Memory B cell (primary cell): ENCODE results near the gene CTIF.
A peak's percentile ranks its signal among the peaks of the same experiment; 100 is the strongest.
"Not testable (repeated sequence)": the region's sequence is repeated elsewhere in the genome, so short reads cannot be mapped to it uniquely, and the experiment has no call there.

Experiments
- ATAC-seq: fragments of 150-1000 bp; cut with Tn5 transposase; 2 replicates; pipeline ENCODE4 v1.10.0; 2021; ENCODE audit warnings: low read depth, mild to moderate bottlenecking, moderate library complexity
- DNase-seq, 2 donors: peaks; one replicate each; pipeline ENCODE4 v3.0.0; 2022; ENCODE audit warnings: low spot score in 2 of 2
- H3K27ac Mint-ChIP-seq: one replicate; pipeline ENCODE4 v1.8.0; 2022; ENCODE audit warnings: mild to moderate bottlenecking, moderate library complexity, mixed read lengths
- H3K27me3 Mint-ChIP-seq: one replicate; pipeline ENCODE4 v1.8.0; 2022; ENCODE audit warnings: mixed read lengths
- H3K36me3 Mint-ChIP-seq: one replicate; pipeline ENCODE4 v1.8.0; 2022; ENCODE audit warnings: mild to moderate bottlenecking, mixed read lengths
- H3K4me1 Mint-ChIP-seq: one replicate; pipeline ENCODE4 v1.8.0; 2022; ENCODE audit warnings: mixed read lengths
- H3K4me3 Mint-ChIP-seq: one replicate; pipeline ENCODE4 v1.8.0; 2022; ENCODE audit warnings: mild to moderate bottlenecking, moderate library complexity, mixed read lengths
- H3K9me3 Mint-ChIP-seq: one replicate; pipeline ENCODE4 v1.8.0; 2022; ENCODE audit warnings: mixed read lengths

CTIF gene

GRCh38 chr18:48717227-48717626 lies 178.4 kb downstream of the CTIF start:
- not testable (repeated sequence) for H3K4me3 Mint-ChIP-seq, H3K9me3 Mint-ChIP-seq, H3K27ac Mint-ChIP-seq, H3K36me3 Mint-ChIP-seq, H3K4me1 Mint-ChIP-seq, H3K27me3 Mint-ChIP-seq, ATAC-seq, DNase-seq

- Mint-ChIP-seq H3K27ac (no peak overlapping the region), H3K36me3 (peaks cover 2% of the 10 kb centered on the region), H3K4me3 (no peak overlapping the region), H3K4me1 (peaks cover 7% of the 10 kb centered on the region), H3K9me3 (no peaks in the 10 kb centered on the region), H3K27me3 (peaks cover 2% of the 10 kb centered on the region)
- DNase-seq (no peak), ATAC-seq (no peak)
These were observed 179.6 kb downstream of the CTIF start for GRCh38 chr18:48718251-48718959.

- H3K36me3 Mint-ChIP-seq = peaks cover 4% of the 10 kb centered on the region
- H3K27me3 Mint-ChIP-seq = peaks cover 2% of the 10 kb centered on the region
- ATAC-seq (no peak), DNase-seq (no peak)
- no peaks in the 10 kb centered on the region for H3K9me3 Mint-ChIP-seq
- peaks cover 8% of the 10 kb centered on the region for H3K4me1 Mint-ChIP-seq
- no peak overlapping the region for H3K4me3 Mint-ChIP-seq
- H3K27ac Mint-ChIP-seq = no peak overlapping the region
These were observed 180.6 kb downstream of the CTIF start for GRCh38 chr18:48719388-48719787.

GRCh38 chr18:48719974-48720654 lies 181.3 kb downstream of the CTIF start:
- Mint-ChIP-seq H3K9me3 (no peaks in the 10 kb centered on the region), H3K4me3 (no peak overlapping the region), H3K27ac (no peak overlapping the region), H3K4me1 (peaks cover 10% of the 10 kb centered on the region), H3K36me3 (peaks cover 5% of the 10 kb centered on the region), H3K27me3 (peaks cover 2% of the 10 kb centered on the region)
- ATAC-seq (no peak), DNase-seq (no peak)

GRCh38 chr18:48720655-48721025 lies 181.8 kb downstream of the CTIF start:
- Mint-ChIP-seq H3K27me3 (peaks cover 2% of the 10 kb centered on the region), H3K9me3 (no peaks in the 10 kb centered on the region), H3K36me3 (peaks cover 5% of the 10 kb centered on the region), H3K27ac (no peak overlapping the region), H3K4me1 (peaks cover 5% of the 10 kb centered on the region), H3K4me3 (no peak overlapping the region)
- ATAC-seq = no peak
- DNase-seq = no peak

GRCh38 chr18:48721312-48721711 lies 182.5 kb downstream of the CTIF start:
- Mint-ChIP-seq H3K36me3 (peaks cover 5% of the 10 kb centered on the region), H3K27me3 (peaks cover 2% of the 10 kb centered on the region), H3K9me3 (no peaks in the 10 kb centered on the region), H3K4me1 (peaks cover 3% of the 10 kb centered on the region), H3K27ac (no peak overlapping the region), H3K4me3 (no peak overlapping the region)
- no peak for ATAC-seq
- DNase-seq = no peak

- H3K4me1 Mint-ChIP-seq = peaks cover 3% of the 10 kb centered on the region
- H3K27ac Mint-ChIP-seq = no peak overlapping the region
- no peak overlapping the region for H3K4me3 Mint-ChIP-seq
- peaks cover 2% of the 10 kb centered on the region for H3K27me3 Mint-ChIP-seq
- no peak for DNase-seq
- H3K9me3 Mint-ChIP-seq = peaks cover 1% of the 10 kb centered on the region
- H3K36me3 Mint-ChIP-seq = peaks cover 5% of the 10 kb centered on the region
- ATAC-seq = no peak
These were observed 184.2 kb downstream of the CTIF start for GRCh38 chr18:48723016-48723415.

GRCh38 chr18:48723837-48724236 lies 185.0 kb downstream of the CTIF start:
- Mint-ChIP-seq H3K27me3 (peaks cover 2% of the 10 kb centered on the region), H3K4me3 (no peak overlapping the region), H3K27ac (no peak overlapping the region), H3K9me3 (peaks cover 1% of the 10 kb centered on the region), H3K4me1 (peaks cover 3% of the 10 kb centered on the region), H3K36me3 (peaks cover 5% of the 10 kb centered on the region)
- DNase-seq = no peak
- ATAC-seq = no peak

GRCh38 chr18:48724442-48724841 lies 185.6 kb downstream of the CTIF start:
- Mint-ChIP-seq H3K9me3 (peaks cover 1% of the 10 kb centered on the region), H3K27me3 (peaks cover 2% of the 10 kb centered on the region), H3K27ac (peak overlapping the region; percentile 82), H3K4me3 (no peak overlapping the region), H3K4me1 (peaks cover 3% of the 10 kb centered on the region), H3K36me3 (peaks cover 5% of the 10 kb centered on the region)
- ATAC-seq (no peak), DNase-seq (no peak)

- no peak overlapping the region for H3K27ac Mint-ChIP-seq
- ATAC-seq = no peak
- H3K4me3 Mint-ChIP-seq = no peak overlapping the region
- peaks cover 3% of the 10 kb centered on the region for H3K4me1 Mint-ChIP-seq
- peaks cover 5% of the 10 kb centered on the region for H3K36me3 Mint-ChIP-seq
- DNase-seq = no peak
- peaks cover 2% of the 10 kb centered on the region for H3K27me3 Mint-ChIP-seq
- peaks cover 1% of the 10 kb centered on the region for H3K9me3 Mint-ChIP-seq
These were observed 186.1 kb downstream of the CTIF start for GRCh38 chr18:48724939-48725338.

GRCh38 chr18:48725562-48725961 lies 186.7 kb downstream of the CTIF start:
- H3K4me3 Mint-ChIP-seq = no peak overlapping the region
- no peak for DNase-seq
- no peaks in the 10 kb centered on the region for H3K27me3 Mint-ChIP-seq
- peaks cover 5% of the 10 kb centered on the region for H3K36me3 Mint-ChIP-seq
- peaks cover 3% of the 10 kb centered on the region for H3K4me1 Mint-ChIP-seq
- H3K27ac Mint-ChIP-seq = no peak overlapping the region
- ATAC-seq = no peak
- H3K9me3 Mint-ChIP-seq = peaks cover 1% of the 10 kb centered on the region

- Mint-ChIP-seq H3K9me3 (peaks cover 1% of the 10 kb centered on the region), H3K4me3 (no peak overlapping the region)
These were observed 188.8 kb downstream of the CTIF start for GRCh38 chr18:48727681-48728080.

GRCh38 chr18:48728204-48728833 lies 189.5 kb downstream of the CTIF start:
- Mint-ChIP-seq H3K9me3 (peaks cover 1% of the 10 kb centered on the region), H3K4me1 (peaks cover 5% of the 10 kb centered on the region), H3K4me3 (no peak overlapping the region), H3K36me3 (peaks cover 5% of the 10 kb centered on the region), H3K27ac (no peak overlapping the region), H3K27me3 (no peaks in the 10 kb centered on the region)
- no peak for ATAC-seq
- DNase-seq = no peak

More at GRCh38 chr18:48727681-48728080, 188.8 kb downstream of the CTIF start:
- Mint-ChIP-seq H3K27me3 (no peaks in the 10 kb centered on the region), H3K27ac (no peak overlapping the region), H3K36me3 (peaks cover 5% of the 10 kb centered on the region), H3K4me1 (peaks cover 3% of the 10 kb centered on the region)
- DNase-seq (no peak), ATAC-seq (no peak)

- no peak overlapping the region for H3K27ac Mint-ChIP-seq
- DNase-seq (no peak), ATAC-seq (no peak)
- H3K36me3 Mint-ChIP-seq = peaks cover 4% of the 10 kb centered on the region
- H3K27me3 Mint-ChIP-seq = no peaks in the 10 kb centered on the region
- H3K9me3 Mint-ChIP-seq = peaks cover 1% of the 10 kb centered on the region
- H3K4me3 Mint-ChIP-seq = no peak overlapping the region
- peaks cover 3% of the 10 kb centered on the region for H3K4me1 Mint-ChIP-seq
These were observed 190.6 kb downstream of the CTIF start for GRCh38 chr18:48729404-48729803.
